OCI-LY1 (cell line): Measurements from ENCODE around the gene YBEY.

Source experiments
- EZH2 ChIP-seq: fragments of 200-600 bp; sonication (generic), shearing (Covaris generic); IDR thresholded peaks from 2 replicates; pipeline ENCODE4 v1.8.0; 2017; ENCODE audit warnings: borderline replicate concordance, mixed run types, mild to moderate bottlenecking, antibody characterized with exemption, low read length, moderate library complexity, mixed read lengths
- TF ChIP-seq, protein P1 (sequence below): fragments of 200-600 bp; sonication (generic), shearing (Covaris generic); IDR thresholded peaks from 2 replicates; pipeline ENCODE4 v1.5.1; 2017; ENCODE audit warnings: mild to moderate bottlenecking, antibody characterized with exemption, low read length, moderate library complexity, mixed read lengths

DNA sequence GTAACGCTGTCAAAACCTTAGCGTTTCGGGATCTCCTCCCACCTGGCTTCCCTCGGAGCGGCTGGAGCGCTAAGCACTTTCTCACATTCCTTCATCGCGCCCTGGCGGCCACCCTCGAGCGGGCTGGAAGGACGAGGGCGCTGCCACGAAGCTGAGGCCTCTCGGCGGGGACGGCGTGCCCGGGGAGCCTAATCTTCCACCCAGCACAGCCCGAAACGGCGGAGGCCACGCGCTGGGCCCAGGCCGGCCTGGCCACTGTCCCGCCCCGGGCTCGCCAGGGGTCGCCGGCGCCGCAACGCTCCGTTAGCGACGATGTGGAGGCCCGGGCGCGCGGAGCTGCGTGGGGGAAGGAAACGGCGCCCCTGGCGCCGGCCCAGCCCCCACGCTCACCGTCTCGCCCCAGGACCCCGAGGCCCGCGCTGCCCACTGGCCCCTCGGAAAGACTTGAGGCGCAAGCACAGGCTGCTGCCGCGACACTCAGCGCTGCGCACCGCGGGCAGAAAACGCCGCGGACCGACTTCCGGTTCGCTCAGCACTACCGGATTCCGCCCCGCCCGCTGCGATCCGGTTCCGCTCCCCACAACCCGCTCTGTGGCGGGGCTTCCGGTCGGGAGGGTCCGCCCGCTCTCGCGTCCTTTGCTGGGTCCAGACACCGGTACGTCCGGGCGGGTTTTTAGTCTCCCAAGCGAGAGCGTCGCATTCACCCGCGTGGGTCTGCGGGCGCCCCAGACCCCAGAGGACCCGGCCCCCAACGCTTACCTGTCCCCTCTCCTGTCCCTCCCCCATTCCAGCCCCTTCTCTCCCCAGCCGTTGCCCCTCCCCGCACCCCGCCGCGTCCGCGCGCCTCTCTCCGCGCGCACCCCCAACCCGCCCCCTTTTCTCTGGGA, at the start of gene YBEY:
- TF ChIP-seq, protein P1, sequence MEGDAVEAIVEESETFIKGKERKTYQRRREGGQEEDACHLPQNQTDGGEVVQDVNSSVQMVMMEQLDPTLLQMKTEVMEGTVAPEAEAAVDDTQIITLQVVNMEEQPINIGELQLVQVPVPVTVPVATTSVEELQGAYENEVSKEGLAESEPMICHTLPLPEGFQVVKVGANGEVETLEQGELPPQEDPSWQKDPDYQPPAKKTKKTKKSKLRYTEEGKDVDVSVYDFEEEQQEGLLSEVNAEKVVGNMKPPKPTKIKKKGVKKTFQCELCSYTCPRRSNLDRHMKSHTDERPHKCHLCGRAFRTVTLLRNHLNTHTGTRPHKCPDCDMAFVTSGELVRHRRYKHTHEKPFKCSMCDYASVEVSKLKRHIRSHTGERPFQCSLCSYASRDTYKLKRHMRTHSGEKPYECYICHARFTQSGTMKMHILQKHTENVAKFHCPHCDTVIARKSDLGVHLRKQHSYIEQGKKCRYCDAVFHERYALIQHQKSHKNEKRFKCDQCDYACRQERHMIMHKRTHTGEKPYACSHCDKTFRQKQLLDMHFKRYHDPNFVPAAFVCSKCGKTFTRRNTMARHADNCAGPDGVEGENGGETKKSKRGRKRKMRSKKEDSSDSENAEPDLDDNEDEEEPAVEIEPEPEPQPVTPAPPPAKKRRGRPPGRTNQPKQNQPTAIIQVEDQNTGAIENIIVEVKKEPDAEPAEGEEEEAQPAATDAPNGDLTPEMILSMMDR = peak; percentile 31; the same call in 1 of the 2 replicates
- no peak for TF ChIP-seq EZH2
